ENCODE results near the gene LNP1.
"Not testable (repeated sequence)": the region's sequence is repeated elsewhere in the genome, so short reads cannot be mapped to it uniquely, and the experiment has no call there.

The LNP1 gene

DNA sequence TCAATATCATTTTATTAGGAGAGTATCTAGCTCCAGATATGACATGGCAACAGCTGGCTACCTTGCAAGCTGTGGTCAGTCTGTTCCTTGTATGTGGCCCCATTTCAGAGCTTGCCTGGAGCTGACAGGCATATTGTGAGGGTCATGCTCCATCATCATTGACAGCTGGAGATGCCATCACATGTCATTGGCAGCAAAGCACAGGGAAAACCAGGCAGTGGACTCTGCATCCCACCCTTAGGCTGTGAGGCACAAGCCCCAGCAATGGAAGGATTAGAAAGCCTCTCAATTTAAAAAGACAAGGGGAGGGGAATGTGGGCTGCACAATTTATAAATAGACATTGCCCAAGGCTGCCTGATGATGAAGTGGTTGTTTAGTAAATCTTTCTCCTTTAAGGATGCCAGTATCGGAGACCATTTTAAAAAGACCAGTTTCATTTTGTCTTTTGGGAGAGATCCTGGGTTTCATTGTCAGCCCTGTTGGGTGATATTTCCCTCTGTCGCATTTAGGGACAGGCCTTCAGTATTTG lies 27.9 kb downstream of the LNP1 start:
- DNase-seq: no peak
- no peak for TF ChIP-seq POLR2A (IDR thresholded peaks at IDR 0.05; ENCODE audit: low read length)
- TF ChIP-seq GATA1 (IDR thresholded peaks at IDR 0.05; ENCODE audit: low read depth, low read length): no peak

DNA sequence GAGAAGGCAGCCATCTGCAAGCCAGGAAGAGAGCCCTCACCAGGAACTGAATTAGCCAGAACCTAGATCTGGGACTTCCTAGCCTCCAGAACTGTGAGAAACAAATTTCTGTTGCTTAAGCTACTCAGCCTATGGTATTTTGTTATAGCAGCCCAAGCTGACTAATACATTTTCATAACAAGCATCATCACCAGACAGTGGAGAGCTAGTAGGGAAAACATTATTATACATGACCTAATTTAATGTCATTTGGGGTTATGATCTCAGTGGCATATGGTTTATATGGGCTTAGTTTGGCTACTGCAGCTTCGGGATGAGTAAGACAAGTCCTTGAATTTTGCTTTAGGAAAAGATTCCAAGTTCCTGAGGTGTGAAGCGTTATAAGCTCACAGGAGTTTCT lies 35.6 kb downstream of the LNP1 start:
- no peak for DNase-seq
- TF ChIP-seq POLR2A (IDR thresholded peaks at IDR 0.05; ENCODE audit: low read length) (no peak), GATA1 (IDR thresholded peaks at IDR 0.05; ENCODE audit: low read depth, low read length) (no peak)

DNA sequence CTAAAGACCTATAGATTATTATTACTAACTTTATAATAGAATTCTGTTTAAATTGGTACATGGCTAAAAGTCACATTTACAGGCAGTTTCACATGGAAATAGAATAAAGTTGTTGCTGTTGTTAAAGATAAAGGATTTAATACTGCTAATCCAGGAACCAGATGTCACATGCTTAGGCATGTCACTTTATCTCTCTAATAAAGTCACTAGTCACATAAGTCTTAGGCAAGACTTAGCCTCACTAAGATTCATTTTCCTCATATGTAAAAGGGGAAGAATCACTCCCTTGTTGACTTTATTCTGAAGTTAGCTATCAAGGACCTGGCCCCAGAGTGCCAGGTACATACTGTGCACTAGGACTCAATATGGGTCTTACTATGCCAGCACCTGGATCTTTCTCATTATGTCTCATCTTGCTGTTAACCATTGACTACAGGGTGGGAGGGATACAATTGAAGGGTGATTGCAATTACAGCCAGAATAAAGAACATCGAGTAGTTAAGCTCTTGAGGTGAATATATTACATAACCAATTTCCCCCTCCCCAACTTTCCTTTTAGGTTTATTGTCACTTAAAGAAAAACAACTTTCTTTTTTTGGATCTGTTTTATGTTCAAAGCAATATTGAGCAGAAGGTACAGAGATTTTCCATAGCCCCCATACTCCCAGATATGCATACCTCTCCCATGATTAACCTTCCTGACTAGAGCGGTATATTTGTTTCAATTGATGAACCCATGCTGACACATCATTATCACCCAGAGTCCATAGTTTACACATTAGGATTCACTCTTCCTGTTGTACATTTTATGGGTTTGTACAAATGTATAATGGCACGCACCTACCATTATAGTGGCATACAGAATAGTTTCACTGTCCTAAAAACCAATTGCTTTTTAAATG lies 36.6 kb downstream of the LNP1 start:
- TF ChIP-seq POLR2A (IDR thresholded peaks at IDR 0.05; ENCODE audit: low read length) (no peak), GATA1 (IDR thresholded peaks at IDR 0.05; ENCODE audit: low read depth, low read length) (no peak)
- peak; percentile 79 to 88 for DNase-seq

DNA sequence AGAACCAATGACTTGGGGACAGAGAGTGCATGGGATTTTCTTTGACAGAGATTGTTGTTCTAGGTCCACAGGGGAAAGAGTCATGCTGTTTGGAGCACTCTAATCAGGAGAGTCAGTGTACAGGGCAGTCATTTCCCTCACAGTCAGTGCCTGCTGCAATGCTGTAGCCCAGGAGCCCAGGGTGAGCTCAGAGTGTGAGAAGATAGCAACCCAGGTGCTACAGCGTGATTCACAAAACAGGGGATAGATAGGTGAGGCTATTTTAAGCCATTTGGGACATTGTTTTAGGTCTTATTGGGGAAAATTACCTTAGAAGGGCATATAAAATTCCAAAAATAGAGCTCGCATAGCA lies 37.3 kb downstream of the LNP1 start:
- peak; percentile 70 to 75 for DNase-seq
- TF ChIP-seq POLR2A (IDR thresholded peaks at IDR 0.05; ENCODE audit: low read length) (no peak), GATA1 (IDR thresholded peaks at IDR 0.05; ENCODE audit: low read depth, low read length) (no peak)

DNA sequence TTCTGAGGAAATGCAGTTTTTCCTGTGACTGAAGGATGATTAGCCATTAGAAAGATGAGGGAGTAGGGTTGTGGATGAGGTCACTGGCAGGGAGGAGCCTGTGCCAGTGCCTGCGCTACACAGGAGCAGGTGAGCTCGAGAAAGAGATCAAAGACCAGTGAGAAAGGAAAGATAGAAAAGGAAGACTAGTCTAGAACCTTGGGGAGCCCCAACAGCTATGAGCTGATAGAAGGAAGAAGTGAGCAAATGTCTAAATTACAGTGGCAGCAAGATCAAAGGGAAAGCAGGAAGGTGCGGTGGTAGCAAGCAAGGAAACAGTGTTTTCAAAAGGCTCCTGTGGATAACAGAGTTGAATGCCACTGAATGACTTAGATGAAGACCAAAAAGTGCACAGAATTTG lies 39.6 kb downstream of the LNP1 start:
- DNase-seq: peak in 1 of 2 experiments; percentile 21
- no peak for TF ChIP-seq GATA1 (IDR thresholded peaks at IDR 0.05; ENCODE audit: low read depth, low read length)
- TF ChIP-seq POLR2A (IDR thresholded peaks at IDR 0.05; ENCODE audit: low read length): no peak

DNA sequence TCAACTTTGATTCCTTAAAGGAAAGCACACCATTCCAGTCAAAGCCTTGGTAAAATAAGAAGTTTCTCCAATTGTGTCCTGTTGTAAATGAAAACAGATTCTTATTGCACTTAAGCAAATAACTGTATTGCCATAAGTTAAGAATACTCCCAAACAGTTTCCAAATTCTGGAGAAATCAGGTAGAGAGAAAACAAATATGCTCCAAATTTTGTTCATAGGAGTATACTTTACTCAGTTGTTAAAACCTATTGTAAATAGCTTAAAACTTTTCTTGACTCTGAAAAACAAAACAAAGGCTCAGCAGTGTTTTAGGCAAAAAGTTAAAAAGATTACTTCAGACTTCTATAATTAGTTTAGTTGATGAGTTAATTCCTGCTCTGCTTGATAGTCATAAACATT lies 42.4 kb downstream of the LNP1 start:
- no peak for DNase-seq
- TF ChIP-seq POLR2A (IDR thresholded peaks at IDR 0.05; ENCODE audit: low read length) (no peak), GATA1 (IDR thresholded peaks at IDR 0.05; ENCODE audit: low read depth, low read length) (no peak)

DNA sequence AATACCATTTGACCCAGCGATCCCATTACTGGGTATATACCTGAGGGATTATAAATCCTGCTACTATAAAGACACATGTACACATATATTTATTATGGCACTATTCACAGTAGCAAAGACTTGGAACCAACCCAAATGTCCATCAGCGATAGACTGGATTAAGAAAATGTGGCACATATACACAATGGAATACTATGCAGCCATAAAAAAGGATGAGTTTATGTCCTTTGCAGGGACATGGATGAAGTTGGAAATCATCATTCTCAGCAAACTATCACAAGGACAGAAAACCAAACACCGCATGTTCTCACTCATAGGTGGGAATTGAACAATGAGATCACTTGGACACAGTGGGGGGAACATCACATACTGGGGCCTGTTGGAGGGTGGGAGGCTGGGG lies 45.7 kb downstream of the LNP1 start:
- not testable (repeated sequence) for DNase-seq

DNA sequence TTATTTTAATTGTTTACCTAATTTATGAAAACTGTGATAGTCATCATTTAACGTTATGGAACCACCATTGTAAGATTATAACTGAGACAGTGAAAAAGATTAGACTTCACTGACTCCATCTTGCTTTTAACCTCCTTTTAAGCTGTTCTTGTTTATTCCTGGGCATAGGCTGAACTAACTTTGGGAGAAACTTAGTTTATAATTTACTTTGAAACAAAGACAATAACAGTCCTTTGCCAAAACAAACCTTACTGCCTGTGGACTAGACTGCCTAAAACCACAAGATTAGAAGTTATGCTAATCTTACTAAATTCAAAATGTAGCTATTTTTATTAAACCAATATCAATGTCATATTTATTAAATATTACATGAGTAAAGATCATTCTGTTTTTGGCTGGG lies 46.7 kb downstream of the LNP1 start:
- DNase-seq: no peak
- TF ChIP-seq POLR2A (IDR thresholded peaks at IDR 0.05; ENCODE audit: low read length) (no peak), GATA1 (IDR thresholded peaks at IDR 0.05; ENCODE audit: low read depth, low read length) (no peak)

DNA sequence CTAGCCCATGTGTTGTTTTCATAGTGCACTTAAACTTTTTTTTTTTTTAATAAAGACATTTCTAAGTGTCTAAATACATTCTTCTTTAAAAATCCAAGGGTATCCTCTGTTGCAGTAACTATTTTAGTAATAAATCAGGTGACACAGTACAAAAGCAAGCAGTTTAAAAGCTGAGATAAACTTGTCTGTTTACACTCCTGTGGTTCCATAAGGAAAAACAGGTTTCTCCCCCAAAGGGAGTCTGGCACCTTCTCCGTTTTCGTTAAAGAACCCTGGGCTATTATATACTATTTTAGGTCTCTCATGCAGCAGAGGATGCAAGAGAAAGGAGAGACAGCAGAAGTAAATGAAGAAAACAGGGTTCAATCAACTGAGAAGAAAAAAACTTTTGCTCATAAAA lies 47.9 kb downstream of the LNP1 start:
- no peak for DNase-seq
- TF ChIP-seq GATA1 (IDR thresholded peaks at IDR 0.05; ENCODE audit: low read depth, low read length) (no peak), POLR2A (IDR thresholded peaks at IDR 0.05; ENCODE audit: low read length) (no peak)

DNA sequence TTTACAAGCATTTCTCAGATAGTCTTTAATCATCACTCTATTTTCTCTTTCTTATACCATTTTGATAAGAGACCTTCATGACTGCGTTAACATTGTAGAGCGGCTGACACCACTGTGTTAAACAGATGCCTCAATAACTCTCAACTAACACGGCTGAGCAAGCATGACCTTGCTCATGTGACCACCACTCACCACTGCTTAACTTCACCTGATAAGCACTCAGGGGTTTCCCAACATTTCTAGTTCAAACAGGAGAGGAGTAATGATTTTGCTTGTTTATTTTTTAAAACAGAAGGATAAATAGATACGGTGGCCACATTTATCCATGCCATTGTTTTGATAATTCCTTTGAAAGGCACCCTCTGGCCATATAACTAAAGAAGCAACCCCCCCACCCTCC lies 53.3 kb downstream of the LNP1 start:
- TF ChIP-seq GATA1 (IDR thresholded peaks at IDR 0.05; ENCODE audit: low read depth, low read length) (no peak), POLR2A (IDR thresholded peaks at IDR 0.05; ENCODE audit: low read length) (no peak)
- peak in 1 of 2 experiments; percentile 9 for DNase-seq

DNA sequence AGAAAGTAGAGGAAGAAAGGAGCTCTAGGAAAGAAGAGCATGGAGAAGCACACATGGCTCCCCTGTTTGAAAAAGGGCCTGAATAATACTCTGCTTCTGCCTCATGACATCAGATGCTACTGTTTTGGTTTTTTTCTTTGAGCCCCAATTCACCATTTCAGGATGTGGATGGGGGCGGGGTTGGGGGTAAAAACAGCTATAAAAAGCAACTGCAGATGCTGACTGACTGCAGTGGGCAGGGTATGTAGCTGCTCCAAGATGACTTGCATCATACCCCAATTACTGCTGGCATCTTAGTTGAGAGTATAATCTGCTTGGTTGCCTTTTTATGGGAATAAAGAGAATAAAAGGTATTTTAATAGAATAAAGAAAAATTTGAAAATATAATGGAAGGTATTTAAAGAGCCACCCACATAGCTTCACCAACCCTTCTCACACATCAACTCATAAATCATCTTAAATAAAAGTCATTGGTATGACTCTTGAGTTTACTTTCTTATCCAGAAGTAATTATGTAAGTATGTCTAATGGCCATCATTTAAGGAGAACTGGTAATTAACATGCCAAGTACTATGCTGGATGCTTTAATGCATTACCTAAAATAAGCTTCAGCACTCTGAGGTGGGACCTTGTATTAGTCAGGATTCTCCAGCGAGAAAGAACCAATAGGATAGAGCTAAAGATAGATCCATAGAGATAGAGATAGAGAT lies 54.7 kb downstream of the LNP1 start:
- TF ChIP-seq POLR2A (IDR thresholded peaks at IDR 0.05; ENCODE audit: low read length): no peak
- no peak for TF ChIP-seq GATA1 (IDR thresholded peaks at IDR 0.05; ENCODE audit: low read depth, low read length)
- DNase-seq: no peak

DNA sequence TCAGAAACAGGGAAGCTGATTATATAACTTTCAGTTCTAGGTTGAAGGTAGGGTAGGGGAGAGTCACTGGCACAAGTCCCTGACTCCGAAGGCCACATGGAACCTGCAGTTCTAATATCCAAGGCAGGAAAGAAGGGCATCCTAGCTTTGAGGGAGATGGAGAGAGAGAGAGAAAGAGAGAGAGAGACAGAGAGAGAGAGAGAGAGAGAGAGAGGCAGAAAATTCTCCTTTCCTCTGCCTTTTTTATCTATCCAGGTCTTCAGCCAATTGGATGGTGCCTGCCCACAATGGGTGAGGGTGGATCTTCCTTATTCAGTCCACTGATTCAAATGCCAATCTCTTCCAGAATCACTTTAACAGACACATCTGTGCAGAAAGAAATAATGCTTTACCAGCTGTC lies 55.4 kb downstream of the LNP1 start:
- no peak for TF ChIP-seq GATA1 (IDR thresholded peaks at IDR 0.05; ENCODE audit: low read depth, low read length)
- no peak for DNase-seq

DNA sequence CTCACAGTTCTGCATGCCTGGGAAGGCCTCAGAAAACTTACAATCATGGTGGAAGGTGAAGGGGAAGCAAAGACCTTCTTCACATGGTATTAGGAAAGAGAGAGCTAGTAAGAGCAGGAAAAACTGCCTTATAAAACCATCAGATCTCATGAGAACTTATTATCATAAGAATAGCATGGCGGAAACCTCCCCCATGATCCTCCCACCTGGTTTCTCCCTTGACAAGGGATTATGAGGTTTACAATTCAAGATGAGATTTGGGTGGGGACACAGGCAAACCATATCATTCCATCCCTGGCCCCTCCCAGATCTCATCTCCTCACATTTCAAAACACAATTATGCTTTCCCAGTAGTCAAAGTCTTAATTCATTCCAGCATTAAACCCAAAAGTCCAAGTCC lies 56.5 kb downstream of the LNP1 start:
- DNase-seq: no peak
- TF ChIP-seq GATA1 (IDR thresholded peaks at IDR 0.05; ENCODE audit: low read depth, low read length) (no peak), POLR2A (IDR thresholded peaks at IDR 0.05; ENCODE audit: low read length) (no peak)

DNA sequence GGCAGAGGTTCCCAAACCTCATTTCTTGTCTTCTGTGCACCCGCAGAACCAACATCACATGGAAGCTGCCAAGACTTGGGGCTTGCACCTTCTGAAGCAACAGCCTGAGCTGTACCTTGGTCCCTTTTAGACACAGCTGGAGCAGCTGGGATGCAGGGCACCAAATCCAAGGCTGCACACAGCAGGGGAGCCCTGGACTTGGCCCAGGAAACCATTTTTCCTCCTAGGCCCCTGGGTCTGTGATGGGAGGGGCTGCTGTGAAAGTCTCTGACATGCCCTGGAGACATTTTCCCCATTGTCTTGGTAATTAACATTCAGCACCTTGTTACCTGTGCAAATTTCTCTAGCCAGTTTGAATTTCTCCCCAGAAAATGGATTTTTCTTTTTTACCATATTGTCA lies 57.5 kb downstream of the LNP1 start:
- TF ChIP-seq GATA1 (IDR thresholded peaks at IDR 0.05; ENCODE audit: low read depth, low read length) (no peak), POLR2A (IDR thresholded peaks at IDR 0.05; ENCODE audit: low read length) (no peak)
- no peak for DNase-seq

DNA sequence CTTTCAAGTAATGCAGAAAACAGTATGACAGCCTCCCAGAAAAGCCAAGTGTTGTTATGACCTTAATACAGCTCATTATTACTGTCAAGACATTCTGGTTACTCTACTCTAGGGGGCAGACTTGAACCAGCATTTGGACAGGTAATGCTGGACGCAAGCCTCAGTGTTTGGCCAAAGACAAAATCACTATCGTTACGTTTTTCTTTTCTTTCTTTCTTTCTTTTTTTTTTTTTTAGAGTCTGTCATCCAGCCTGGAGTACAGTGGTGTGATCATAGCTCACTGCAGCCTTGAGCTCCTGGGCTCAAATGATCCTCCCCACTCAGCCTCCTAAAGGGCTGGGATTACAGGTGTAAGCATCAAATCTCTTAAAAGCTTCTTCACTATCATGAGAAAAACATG lies 61.7 kb downstream of the LNP1 start:
- no peak for TF ChIP-seq GATA1 (IDR thresholded peaks at IDR 0.05; ENCODE audit: low read depth, low read length)
- no peak for TF ChIP-seq POLR2A (IDR thresholded peaks at IDR 0.05; ENCODE audit: low read length)
- peak; percentile 66 to 71 for DNase-seq

Measured in erythroblast (primary cell).